Right renal cortex interstitium (tissue), 3 donors: ENCODE data around the gene MACO1. TPM values are rescaled to one million over a fixed set of nuclear protein-coding genes. Genes with fewer than 3 reads are reported as not detected.
"Not testable (repeated sequence)": the region's sequence is repeated elsewhere in the genome, so short reads cannot be mapped to it uniquely, and the experiment has no call there.

Experiments used
- DNase-seq, 3 donors: peaks; one replicate each; pipeline ENCODE4 v3.0.0-alpha.2; 2013; ENCODE audit warnings: low read depth in 3 of 3, low spot score in 2 of 3
- polyA plus RNA-seq, 3 donors: library from polyadenylated mRNA; unstranded; fragments of 120-200 nt; gene quantifications; one replicate each; pipeline ENCODE4 v1.2.1, GENCODE V29; 2013; ENCODE audit not compliant: insufficient read length in 3 of 3

MACO1 gene
- polyA plus RNA-seq, 3 donors = 27.5 to 31.0 (median 29.7) TPM

GRCh38 chr1:25484533-25484932, 53.8 kb downstream of the MACO1 start:
- no peak for DNase-seq

- DNase-seq = no peak
These were observed 55.1 kb downstream of the MACO1 start for GRCh38 chr1:25485536-25486411.

DNA sequence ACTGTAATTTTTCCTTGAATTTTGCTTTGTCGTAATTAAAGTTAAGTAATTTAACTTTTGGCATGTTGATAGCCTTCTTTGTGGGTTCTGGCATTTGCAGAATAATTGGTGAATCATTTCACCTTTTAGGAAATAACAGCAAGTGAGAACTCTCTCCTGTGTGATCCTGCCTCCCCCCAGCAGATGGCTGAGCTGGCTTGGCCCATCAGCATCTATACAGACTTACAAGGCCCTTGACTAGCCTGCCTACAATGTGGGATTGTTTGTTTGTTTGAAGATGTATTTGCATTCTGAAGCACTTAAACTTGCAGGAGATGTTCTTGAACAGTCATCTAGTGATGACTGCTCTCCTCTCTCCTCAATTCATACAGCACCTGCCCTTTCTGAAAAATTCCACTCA, 55.9 kb downstream of the MACO1 start:
- no peak for DNase-seq

DNA sequence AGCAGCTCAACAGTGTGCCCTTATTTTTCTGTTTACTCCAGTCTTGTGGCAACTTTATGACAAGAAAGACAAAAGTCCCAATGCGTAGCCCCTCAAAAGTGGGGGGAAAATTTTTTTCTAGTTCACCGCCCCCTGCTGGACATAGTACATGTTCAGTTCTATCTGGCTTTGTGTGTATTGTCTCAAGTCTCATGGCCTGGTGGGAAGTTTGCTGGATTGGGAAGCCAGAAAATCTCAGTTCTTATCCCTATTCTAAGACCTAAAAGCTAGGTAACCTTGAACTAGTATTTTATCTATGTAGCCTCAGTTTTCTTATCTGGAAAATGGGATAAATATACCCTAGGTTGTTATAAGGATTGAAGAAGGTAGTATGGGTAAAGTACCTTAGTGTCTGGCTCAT, 56.9 kb downstream of the MACO1 start:
- DNase-seq = no peak

DNA sequence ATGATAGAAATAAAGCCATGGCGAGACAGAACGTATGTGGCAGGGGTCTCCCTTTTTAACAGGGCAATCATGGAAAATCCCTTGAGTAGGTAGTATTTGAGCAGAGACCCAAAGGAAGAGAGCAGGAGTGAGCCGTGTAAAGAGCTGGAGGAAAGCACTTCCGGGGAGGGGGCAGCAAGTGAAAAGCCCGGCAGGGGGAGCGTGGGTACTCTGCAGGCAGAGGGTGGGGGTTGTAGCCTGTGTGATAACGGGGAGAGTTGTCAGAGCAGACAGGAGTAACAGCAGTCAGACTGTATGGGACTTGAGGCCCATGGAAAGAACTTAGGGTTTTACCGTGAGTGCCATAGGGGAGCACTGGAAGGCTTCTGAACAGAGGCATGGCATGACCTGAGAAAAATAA, 61.6 kb downstream of the MACO1 start:
- DNase-seq = no peak

DNA sequence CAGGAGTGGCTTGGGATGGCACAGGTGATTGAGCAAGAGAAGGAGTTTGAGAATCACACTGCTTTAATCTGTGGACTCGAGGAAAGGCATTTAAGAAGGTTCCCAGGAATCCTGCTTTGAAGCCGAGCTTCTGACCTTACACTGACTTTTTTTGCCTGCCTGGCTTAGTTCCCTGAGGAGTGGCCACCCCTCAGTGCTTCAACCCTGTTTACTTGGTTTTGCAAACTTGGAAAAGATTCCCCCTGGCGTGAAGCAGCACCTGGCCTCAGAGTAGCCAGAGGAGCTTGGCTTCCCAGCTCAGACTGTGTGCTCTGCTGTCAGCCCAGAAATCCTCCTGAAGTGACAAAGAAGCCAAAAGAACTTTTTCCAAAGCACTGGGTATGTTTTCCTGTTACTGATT, 64.3 kb downstream of the MACO1 start:
- DNase-seq = no peak

DNA sequence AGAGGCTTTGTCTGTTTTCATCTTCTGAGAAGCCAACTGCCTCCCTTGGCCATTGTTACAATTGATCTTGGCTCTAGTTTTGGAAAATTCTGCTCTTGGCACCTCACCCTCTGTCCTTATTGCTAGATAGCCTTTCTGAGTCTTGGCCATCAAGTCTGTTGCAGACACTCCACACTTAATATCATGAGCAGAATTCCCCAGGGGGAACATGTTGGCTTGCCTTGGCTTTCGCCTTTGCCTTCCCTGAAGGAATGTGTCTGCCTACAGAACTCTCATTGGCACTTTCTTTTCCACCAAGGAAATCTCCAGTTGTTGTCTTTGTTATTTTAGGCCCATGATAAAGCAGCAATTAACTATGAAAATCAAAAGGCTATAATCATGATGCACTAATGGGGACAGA, 70.0 kb downstream of the MACO1 start:
- no peak for DNase-seq

- DNase-seq = no peak
These were observed 70.8 kb downstream of the MACO1 start for GRCh38 chr1:25501235-25502058.

- DNase-seq = no peak
These were observed 72.3 kb downstream of the MACO1 start for GRCh38 chr1:25502957-25503356.

DNA sequence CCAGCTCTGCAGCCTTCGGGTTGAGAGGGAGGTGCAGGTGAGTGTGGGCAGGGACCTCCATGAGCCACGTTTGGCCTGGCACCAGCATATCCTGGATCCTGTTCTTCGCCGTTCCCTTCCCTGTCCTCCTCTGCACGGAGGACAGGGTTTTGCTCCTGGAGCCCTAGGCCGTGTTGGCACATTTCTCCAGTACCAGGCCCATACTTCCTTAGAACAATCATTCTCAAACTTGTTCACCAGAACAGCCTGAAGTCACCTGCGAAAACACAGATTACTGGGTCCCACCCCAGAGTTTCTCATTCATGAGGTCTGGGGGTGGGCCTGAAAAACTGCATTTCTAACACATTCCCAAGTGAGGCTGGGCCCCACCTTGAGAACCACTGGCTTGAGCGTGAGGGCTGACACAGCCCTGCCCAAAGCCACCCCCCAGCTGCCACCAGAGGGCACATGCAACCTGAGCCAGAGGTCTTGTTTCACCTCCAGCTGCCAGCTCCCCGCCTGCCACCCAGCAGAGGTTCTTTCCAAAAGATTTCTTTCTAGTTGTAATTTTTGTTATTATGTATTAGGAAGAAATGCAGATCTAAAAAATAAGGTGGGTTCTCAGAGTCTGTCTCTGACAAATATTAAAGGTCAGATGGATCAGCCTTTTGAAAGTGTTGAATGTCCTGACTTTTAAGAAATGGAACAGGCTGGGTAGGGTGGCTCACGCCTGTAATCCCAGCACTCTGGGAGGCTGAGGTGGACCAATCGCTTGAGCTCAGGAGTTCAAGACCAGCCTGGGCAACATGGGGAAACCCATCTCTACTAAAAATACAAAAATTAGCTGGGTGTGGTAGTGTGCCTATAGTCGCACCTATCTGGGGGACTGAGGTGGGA, 73.1 kb downstream of the MACO1 start:
- DNase-seq = no peak

- DNase-seq = no peak
These were observed 74.3 kb downstream of the MACO1 start for GRCh38 chr1:25504706-25505595.

GRCh38 chr1:25505656-25506385, 75.1 kb downstream of the MACO1 start:
- no peak for DNase-seq

GRCh38 chr1:25506566-25507463, 76.1 kb downstream of the MACO1 start:
- not testable (repeated sequence) for DNase-seq

DNA sequence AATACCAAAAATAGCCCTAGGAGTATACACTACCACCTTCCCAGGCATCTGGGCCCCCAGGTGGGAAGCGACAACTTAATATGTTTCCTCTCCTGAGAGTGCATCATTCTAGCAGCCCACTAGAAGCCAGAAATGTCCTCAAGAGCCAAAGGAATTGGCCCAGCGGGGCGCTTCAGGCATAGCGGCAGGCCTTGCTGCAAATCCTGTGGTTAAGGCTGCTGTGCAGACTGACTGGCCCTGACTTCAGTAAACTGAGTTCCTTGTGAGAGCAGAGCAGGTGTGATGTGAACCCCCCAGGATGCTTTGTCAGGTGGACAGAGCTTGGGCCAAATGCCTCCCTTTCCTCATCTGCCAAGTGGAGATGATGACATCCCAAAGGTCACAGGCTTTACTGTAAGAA, 83.0 kb downstream of the MACO1 start:
- no peak for DNase-seq

- no peak for DNase-seq
These were observed 84.3 kb downstream of the MACO1 start for GRCh38 chr1:25515033-25515432.

- DNase-seq = no peak
These were observed 86.0 kb downstream of the MACO1 start for GRCh38 chr1:25516686-25517085.

- DNase-seq = no peak
These were observed 87.0 kb downstream of the MACO1 start for GRCh38 chr1:25517476-25518394.
